K562 (cell line): ENCODE measurements around the gene PRSS22. TPM values are rescaled to one million over a fixed set of nuclear protein-coding genes. Genes with fewer than 3 reads are reported as not detected.
A peak's percentile ranks its signal among the peaks of the same experiment; 100 is the strongest.

Experiments
- GABPB2 ChIP-seq: fragments of 250-450 bp; sonication (Bioruptor Pico); conservative IDR thresholded peaks from 2 replicates; pipeline ENCODE4 v1.5.1; 2021; ENCODE audit warnings: mild to moderate bottlenecking
- polyA plus RNA-seq, 8 experiments: library from polyadenylated mRNA; depleted of rRNA in 4 of 8; stranded (reverse) in 5 of 8; unstranded in 3 of 8; fragments of >200 nt; fragmentation: Nextera tagmentation in 2 of 8; fragmentation: Illumina TruSeq in 1 of 8; extraction: Ambion mirVana in 2 of 8; extraction: Trizol in 1 of 8; gene quantifications; 2 replicates each; pipeline versions ENCODE4 v1.2.1 to v1.2.3, GENCODE V29; 2011 to 2014; ENCODE audit warnings: inconsistent platforms in 1 of 8, missing spikeins in 1 of 8
- total RNA-seq, 7 experiments: library from RNA; depleted of rRNA in 6 of 7; stranded (reverse); fragments of >200 nt in 6 of 7; fragmentation: Illumina TruSeq in 2 of 7; extraction: Trizol in 2 of 7; gene quantifications; 2 replicates each; pipeline versions ENCODE4 v1.2.1 to v1.2.3, GENCODE V29; 2011 to 2021; ENCODE audit warnings: low replicate concordance in 1 of 7
- TF ChIP-seq, protein P1 (sequence below), 2 experiments: fragments of 450-650 bp; formaldehyde crosslinking in 1 of 2; IDR thresholded peaks; 2 replicates each; pipeline versions ENCODE4 v1.4.0 to v1.6.1; 2014 to 2020; ENCODE audit warnings: mild to moderate bottlenecking in 2 of 2, borderline replicate concordance in 1 of 2, low read depth in 1 of 2

The PRSS22 gene
- total and polyA plus RNA-seq, 9 of the 15 experiments (the other 6 are each of a cell fraction or from before 2014, with no cell fraction given), result 0.13 to 0.42 TPM; not detected in 7

DNA sequence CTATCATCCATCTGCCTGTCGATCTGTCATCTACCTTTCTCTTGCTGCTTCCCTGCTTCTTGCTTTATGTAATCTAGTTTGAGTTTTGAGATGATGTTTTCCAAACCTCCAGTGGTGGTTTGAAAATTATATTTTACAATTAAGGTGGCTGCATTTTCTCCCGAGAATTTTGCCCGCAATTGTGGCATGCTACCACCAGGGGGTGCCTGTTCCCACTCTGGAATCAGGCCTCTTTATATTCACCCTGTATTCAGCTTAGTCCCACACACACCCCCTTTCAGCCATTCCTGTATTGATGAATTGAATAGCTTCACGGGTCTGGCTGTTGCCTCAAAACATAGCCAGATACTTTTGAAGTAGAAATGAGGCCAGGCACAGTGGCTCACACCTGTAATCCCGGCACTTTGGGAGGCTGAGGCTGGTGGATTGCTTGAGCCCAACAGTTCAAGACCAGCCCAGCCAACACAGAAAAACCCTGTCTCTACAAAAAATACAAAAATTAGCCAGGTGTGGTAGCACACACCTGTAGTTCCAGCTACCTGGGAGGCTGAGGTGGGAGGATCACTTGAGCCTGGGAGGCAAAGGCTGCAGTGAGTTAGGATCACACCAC is 3.2 kb downstream of the PRSS22 start (continued):
- TF ChIP-seq, protein P1, sequence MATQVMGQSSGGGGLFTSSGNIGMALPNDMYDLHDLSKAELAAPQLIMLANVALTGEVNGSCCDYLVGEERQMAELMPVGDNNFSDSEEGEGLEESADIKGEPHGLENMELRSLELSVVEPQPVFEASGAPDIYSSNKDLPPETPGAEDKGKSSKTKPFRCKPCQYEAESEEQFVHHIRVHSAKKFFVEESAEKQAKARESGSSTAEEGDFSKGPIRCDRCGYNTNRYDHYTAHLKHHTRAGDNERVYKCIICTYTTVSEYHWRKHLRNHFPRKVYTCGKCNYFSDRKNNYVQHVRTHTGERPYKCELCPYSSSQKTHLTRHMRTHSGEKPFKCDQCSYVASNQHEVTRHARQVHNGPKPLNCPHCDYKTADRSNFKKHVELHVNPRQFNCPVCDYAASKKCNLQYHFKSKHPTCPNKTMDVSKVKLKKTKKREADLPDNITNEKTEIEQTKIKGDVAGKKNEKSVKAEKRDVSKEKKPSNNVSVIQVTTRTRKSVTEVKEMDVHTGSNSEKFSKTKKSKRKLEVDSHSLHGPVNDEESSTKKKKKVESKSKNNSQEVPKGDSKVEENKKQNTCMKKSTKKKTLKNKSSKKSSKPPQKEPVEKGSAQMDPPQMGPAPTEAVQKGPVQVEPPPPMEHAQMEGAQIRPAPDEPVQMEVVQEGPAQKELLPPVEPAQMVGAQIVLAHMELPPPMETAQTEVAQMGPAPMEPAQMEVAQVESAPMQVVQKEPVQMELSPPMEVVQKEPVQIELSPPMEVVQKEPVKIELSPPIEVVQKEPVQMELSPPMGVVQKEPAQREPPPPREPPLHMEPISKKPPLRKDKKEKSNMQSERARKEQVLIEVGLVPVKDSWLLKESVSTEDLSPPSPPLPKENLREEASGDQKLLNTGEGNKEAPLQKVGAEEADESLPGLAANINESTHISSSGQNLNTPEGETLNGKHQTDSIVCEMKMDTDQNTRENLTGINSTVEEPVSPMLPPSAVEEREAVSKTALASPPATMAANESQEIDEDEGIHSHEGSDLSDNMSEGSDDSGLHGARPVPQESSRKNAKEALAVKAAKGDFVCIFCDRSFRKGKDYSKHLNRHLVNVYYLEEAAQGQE (IDR thresholded peaks at IDR 0.05; ENCODE audit: borderline replicate concordance), result peak; percentile 33; the same call in 1 of the 2 replicates
- TF ChIP-seq, protein P1 (CRISPR knock-in tag; IDR thresholded peaks at IDR 0.05; ENCODE audit: low read depth), result no peak
- TF ChIP-seq GABPB2, result no peak
